HG03060 (cell line): ENCODE measurements around the gene ZNF98.

Source experiments
- ATAC-seq: cut with Tn5 transposase; IDR thresholded peaks from one replicate; pipeline ENCODE4 v1.9.1; 2021; ENCODE audit warnings: low read depth, moderate number of reproducible peaks; ENCODE audit not compliant: unreplicated experiment

Gene ZNF98

GRCh38 chr19:22422211-22422610, at the start of gene ZNF98:
Gene ZNF98 (minus strand): TSS chr19:22422346. CDS start chr19:22422224, 122 bp downstream.
- no peak for ATAC-seq

GRCh38 chr19:22446605-22447004, 24.5 kb upstream of the ZNF98 start:
- ATAC-seq, result no peak

- no peak for ATAC-seq
These were observed 15.9 kb upstream of the ZNF98 start for GRCh38 chr19:22438011-22438410.

DNA sequence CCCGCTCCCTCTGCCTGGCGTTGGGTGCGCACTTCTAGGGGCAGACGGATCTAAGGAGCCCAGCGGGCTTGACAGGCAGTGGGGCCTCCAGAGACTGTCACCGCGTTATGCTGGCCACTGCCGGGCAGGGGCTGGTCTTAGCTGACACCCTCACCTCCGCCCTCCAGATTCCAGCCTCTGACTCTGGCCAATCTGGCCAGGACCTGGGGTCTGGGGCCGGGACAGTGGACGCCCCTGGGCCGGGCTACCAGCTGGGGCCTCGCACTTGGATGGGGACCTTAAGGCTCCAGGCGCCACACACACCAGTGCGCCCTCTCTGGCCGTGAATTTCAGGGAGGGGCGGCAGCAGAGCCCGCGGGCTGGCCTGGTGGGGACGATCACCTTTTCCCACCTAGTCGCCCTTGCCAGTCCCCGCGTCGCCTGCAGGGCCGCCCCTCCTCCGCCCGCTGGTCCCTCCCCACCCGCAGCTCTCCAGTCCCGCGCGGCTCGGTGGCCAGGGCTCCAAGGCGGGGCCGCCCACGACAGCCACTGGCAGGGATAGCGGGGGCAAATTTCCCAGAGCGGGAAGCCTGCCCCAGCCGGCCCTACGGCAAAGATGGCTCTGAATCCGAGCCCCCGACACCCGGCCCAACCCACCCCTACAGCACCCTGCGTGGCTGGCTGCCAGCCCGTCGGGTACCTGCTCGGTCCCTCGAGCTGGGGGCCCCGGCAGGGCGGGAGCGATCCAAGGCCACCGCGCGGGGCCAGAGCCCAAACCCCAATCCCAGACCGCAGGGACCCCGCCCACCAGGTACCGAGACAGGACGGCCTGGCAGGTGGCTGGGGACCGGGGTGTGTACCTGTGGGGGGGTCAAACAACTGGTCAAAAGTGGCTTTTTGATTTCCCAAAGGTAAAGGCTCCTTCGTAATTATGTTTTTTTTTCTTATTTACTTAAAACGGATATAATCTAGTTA, 6.1 kb upstream of the ZNF98 start:
- ATAC-seq, result no peak

DNA sequence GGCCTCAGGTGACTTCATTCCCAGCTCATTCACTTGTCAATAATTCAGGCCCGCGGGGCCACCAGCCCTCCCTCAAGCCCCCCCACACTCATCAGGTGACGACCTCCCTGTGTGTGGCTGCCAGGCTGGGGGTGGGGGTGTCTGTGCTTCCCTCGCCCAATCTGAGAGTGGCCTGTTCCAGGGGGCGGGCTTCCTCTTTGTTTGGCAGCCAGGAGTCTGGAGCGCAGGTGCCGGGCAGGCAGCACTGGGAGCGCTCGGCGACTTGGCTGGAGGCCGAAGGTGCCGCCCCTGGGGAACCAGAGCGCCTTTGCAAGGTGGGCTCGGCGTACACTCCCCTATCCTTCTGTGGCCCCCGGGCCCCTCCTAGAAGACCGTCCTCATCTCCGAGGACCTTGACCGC, 5.4 kb upstream of the ZNF98 start:
- no peak for ATAC-seq

- no peak for ATAC-seq
These were observed 4.8 kb upstream of the ZNF98 start for GRCh38 chr19:22426901-22427300.

- no peak for ATAC-seq
These were observed 349 bp downstream of the ZNF98 start for GRCh38 chr19:22421797-22422196.

DNA sequence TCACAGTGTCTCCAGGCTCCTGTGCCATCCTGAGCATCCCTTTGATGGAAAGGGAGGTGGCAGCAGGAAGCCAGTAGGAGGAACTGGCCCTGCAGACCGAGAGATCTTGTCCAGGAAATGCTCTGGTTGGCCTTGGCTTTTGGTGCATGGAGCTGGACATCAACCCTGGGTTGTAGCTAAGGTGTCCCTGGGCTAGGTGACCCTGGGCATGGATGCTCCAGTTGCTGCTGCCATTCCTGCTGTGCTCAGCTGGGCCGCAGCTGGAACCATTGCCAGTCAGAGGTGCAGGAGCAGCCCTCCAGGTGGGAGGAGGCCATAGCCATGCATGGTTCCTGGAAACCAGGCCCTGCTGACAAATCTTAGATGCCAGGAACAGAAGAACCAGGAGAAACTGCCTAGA, 67.5 kb downstream of the ZNF98 start:
- ATAC-seq, result no peak
